Uterus (tissue), 2 donors: Measurements from ENCODE around the gene SHISA9.

Experiments used
- CTCF ChIP-seq, 4 experiments: fragments of 200-600 bp in 2 of 4; fragments of 450-650 bp in 2 of 4; sonication (generic) in 2 of 4; IDR thresholded peaks; one replicate each; pipeline ENCODE4 v1.5.1; 2016 to 2019; ENCODE audit warnings: antibody characterized with exemption in 4 of 4, mild to moderate bottlenecking in 2 of 4, moderate library complexity in 1 of 4
- POLR2A ChIP-seq, 2 donors: fragments of 450-650 bp; IDR thresholded peaks; one replicate each; pipeline ENCODE4 v1.6.1; 2016; ENCODE audit warnings: antibody characterized with exemption in 2 of 2, mild to moderate bottlenecking in 1 of 2, moderate library complexity in 1 of 2

- no peak for TF ChIP-seq CTCF (IDR thresholded peaks at IDR 0.05)
- TF ChIP-seq POLR2A (IDR thresholded peaks at IDR 0.05), result no peak
These were observed 305.2 kb downstream of the SHISA9 start for GRCh38 chr16:13206606-13207005.
